Sigmoid colon (tissue), 3 donors: ENCODE results near the gene HMX1.

Source experiments
- CTCF ChIP-seq, 4 experiments: fragments of 450-650 bp in 3 of 4; fragments of 200-600 bp in 1 of 4; IDR thresholded peaks; one replicate each; pipeline ENCODE4 v1.5.1; 2016 to 2019; ENCODE audit warnings: antibody characterized with exemption in 4 of 4, mild to moderate bottlenecking in 3 of 4, moderate library complexity in 2 of 4
- POLR2A ChIP-seq, 2 donors: fragments of 450-650 bp; IDR thresholded peaks; one replicate each; pipeline ENCODE4 v1.6.1; 2016; ENCODE audit warnings: antibody characterized with exemption in 2 of 2, mild to moderate bottlenecking in 2 of 2, moderate library complexity in 2 of 2

- TF ChIP-seq CTCF (IDR thresholded peaks at IDR 0.05), result no peak
- no peak for TF ChIP-seq POLR2A (IDR thresholded peaks at IDR 0.05)
These were observed 11.3 kb downstream of the HMX1 start for GRCh38 chr4:8860096-8860891.
